HFF-Myc (cell line): ENCODE measurements around the gene TWNK.

Experiments used
- DNase-seq: peaks from one replicate; pipeline ENCODE4 v3.0.0-alpha.2; 2011; ENCODE audit warnings: low read depth; ENCODE audit errors: extremely low read depth
- H3K4me3 ChIP-seq: replicated peaks from 2 replicates; pipeline ENCODE4 v1.5.1; 2011; ENCODE audit warnings: low read depth, mild to moderate bottlenecking, control low read depth, low read length
- TF ChIP-seq, protein P1 (sequence below): IDR thresholded peaks from 2 replicates; pipeline ENCODE4 v1.5.1; 2012; ENCODE audit warnings: mild to moderate bottlenecking, low read depth, low read length, control low read depth; ENCODE audit errors: missing control alignments

The TWNK gene

DNA sequence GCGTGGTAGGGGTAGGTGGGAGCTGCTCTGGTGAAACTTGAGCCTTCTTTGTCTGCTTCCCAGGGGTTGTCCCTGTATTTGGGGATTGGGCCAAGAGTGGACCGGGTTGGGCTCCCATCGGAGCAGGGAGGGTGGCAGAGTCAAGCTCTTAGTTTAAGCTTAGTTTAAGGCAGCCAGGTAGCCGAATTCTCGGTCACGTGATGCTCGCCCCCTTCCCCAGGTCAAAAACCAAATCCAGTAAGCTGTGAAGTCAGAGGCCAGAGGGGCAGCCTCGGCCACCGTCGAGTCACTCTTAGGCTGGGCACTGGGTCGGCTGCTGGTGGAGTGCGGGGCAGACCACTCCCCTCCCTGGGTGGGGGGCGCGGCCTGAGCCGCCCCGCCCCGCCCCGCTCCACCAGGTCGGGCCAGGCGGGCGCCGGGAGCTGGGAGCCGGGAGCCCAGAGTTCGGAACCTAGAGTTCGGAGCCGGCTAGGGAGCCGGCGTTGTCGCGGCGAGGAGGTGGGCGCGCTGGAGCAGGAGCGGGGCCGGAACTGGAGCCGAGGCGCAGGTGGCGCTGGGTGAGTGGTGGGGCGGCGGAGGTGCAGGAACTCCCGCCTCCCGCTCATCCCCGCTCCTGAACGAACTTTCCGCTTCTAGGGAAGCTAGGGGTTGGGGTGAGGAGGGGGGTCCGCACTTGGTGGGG, 9.5 kb downstream of the TWNK start:
- TF ChIP-seq, protein P1, sequence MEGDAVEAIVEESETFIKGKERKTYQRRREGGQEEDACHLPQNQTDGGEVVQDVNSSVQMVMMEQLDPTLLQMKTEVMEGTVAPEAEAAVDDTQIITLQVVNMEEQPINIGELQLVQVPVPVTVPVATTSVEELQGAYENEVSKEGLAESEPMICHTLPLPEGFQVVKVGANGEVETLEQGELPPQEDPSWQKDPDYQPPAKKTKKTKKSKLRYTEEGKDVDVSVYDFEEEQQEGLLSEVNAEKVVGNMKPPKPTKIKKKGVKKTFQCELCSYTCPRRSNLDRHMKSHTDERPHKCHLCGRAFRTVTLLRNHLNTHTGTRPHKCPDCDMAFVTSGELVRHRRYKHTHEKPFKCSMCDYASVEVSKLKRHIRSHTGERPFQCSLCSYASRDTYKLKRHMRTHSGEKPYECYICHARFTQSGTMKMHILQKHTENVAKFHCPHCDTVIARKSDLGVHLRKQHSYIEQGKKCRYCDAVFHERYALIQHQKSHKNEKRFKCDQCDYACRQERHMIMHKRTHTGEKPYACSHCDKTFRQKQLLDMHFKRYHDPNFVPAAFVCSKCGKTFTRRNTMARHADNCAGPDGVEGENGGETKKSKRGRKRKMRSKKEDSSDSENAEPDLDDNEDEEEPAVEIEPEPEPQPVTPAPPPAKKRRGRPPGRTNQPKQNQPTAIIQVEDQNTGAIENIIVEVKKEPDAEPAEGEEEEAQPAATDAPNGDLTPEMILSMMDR, result no peak
- H3K4me3 ChIP-seq, result peak overlapping the region; percentile 84
- no peak for DNase-seq

DNA sequence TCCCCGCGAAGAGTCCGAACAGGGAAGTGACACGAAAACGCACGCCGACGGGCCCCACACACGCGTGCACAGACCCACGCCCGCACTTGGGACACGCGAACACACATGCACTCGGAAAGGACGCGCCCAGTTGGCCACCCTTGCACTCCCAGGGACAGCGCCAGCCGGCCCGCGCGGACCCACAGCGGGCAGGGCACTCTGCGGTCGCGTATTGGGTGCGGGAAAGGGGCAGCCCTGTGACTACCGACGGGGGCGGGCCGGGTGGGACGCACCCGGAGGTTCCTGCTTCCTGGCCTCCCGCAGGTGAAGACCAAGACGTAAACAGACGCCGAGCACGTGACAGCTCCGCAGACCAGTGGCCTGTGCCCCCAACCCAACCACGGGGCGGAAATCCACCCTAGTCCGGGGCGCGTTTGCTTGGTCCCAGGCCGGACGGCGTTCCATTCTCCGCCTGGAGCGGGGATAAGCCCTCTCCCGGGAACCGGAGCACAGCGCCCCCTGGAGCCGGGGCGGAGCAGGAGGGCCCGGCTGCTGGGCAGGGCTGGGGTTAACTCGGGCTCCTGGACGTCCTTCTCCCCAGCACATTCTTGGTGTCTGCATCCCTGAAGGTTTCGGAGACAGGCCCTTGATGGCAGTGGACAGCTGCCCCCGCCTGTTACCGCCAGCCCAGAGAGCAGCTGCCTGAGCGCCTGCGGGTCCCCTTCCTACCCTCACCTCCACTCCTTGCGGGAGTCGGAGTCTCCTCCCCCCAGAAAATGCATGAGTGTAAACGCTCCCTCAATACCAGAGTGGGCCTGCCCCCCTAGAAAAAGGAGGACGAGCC, 10.2 kb downstream of the TWNK start:
- H3K4me3 ChIP-seq, result peak overlapping the region; percentile 84
- DNase-seq, result no peak
- TF ChIP-seq, protein P1, result peak; percentile 90

DNA sequence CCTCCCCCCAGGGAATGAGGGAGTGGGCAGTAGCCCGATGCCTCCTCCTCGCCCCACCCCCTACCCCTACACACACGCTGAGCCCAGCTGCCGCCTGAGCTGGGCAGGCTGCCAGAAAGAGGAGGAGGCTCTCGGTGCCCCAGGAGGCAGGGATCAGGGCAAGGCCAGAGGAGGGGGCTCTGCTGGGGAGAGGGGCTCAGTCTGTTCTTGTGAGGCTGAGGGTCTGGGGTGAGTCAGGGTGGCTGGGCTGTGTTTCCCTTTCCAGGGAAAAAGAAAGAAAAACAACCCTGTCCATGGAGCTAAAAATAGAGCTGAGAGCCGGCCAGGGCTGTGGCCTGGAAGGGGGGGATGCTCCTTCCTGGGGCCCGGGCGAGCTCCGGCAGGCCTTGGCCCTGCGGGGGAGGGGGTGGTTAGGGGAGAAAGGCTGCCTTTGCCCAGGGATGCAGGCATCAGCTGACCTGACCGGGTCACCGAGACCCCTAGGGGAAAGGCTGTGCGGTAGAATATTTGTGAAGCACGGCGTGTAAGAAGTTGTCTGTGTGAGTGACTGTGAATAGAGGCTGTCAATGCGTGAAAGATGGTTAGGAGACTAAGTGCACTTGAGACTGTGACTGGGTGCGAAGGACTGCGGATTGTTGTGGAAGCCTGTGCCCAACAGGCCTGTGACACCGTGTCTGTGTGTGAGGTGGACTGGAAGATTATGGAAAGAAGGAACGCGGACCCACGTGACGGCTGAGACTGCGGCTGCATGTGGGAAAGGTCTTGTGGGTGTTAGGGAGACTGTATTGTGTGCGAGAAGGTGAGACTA, 11.0 kb downstream of the TWNK start:
- TF ChIP-seq, protein P1, result no peak
- H3K4me3 ChIP-seq, result peak overlapping the region; percentile 84
- DNase-seq, result no peak

DNA sequence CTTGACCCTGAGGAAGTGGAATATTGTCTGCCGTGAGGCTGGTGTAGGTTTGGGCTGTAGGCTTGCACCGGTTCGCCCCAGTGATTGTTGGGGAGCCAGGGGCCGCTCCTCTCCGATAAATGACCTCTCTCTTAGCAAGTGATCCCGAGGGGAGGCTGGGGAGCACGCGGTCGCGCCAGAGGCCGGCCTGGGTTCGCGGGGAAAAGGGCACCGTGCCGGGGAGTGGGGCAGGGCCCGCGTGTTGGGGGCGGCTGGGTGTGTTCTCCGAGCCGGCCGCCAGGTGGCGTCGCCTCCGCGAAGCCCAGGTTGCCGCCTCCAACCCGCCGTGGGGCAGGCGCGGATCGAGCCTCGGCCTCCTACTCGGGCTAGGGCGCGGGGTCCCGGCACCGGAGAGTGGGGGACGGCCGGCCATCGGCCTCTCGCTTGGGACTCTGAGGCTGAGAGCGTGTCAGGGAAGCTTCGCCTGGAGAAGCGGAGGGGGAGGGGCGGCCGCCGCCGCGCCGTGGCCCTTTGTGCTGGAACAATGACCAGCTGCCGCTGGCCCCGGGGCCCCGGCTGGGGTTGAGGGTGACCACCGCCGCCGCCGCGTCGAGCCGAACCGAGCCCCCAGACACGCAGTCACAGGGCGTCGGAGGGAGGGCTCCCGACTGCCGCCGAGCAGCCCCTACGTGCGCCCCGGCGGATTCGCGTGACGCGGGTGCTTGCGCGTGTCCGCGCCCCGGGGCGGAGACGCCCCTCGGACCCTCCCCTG, 11.8 kb downstream of the TWNK start:
- TF ChIP-seq, protein P1, result peak; percentile 80
- DNase-seq, result no peak
- peak overlapping the region; percentile 84 for H3K4me3 ChIP-seq

DNA sequence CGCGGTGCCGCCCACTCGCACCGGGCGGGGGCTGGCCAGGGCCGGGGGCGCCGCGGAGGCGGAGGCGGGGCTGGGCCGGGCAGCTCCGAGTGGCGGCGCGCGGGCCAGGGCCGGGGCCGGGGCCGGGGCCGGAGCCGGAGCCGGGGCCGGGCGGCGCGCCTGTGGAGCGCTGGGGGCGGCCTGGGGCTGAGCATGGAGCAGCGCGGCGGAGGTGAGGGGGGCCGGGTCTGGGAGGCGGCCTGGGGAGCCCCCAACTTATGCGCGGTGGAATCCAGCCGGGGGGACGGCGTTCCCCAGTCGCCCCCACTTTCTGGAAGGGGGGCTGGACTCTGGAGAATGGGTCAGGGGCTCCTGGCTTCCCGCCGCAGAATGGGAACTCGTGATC, 12.4 kb downstream of the TWNK start, which contains the start of gene LZTS2:
Gene LZTS2 (plus strand): TSS at position 67 of the 385 bp plus-strand sequence. CDS start 2,731 bp downstream, outside the sequence.
- peak within 1 kb of the TSS; percentile 84 for H3K4me3 ChIP-seq
- no peak for DNase-seq
- TF ChIP-seq, protein P1, result no peak
